ENCODE measurements around the gene IL22RA1.

DNA sequence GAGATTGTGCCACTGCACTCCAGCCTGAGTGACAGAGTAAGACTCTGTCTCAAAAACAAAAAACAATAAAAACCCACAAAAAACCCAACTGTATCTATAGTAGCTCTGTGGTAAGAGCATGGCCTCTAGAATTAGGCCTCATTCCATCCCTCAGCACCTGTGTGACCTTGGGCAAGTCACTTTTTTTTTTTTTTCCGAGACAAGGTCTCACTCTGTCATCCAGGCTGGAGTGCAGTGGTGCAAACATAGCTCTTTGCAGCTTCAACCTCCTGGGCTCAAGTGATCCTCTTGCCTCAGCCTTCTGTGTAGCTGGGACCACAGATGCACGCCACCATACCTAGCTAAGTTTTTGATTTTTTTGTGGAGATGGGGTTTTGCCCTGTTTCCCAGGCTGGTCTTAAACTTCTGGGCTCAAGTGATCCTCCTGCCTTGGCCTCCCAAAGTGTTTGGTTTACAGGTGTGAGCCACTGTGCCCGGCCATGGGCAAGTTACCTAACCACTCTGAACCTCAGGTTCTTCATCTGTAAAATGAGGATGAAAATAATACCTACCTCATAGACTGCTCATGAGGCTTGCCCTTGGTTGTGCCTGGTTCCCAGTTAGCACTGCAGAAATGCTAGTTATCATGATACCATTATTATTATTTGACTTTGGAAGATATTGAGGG, 15.7 kb downstream of the IL22RA1 start:
- TF ChIP-seq POLR2AphosphoS5 (IDR thresholded peaks at IDR 0.05; ENCODE audit: low read depth, low read length): no peak
- no peak for TF ChIP-seq SP2 (IDR thresholded peaks at IDR 0.05; ENCODE audit: low read length)
- TF ChIP-seq YY1 (IDR thresholded peaks at IDR 0.05; ENCODE audit: low read depth, low read length): no peak
- no peak for TF ChIP-seq POLR2A (IDR thresholded peaks at IDR 0.05; ENCODE audit: control extremely low read depth in 1 of 2, low read depth in 2 of 2, low read length in 2 of 2)
- TF ChIP-seq CHD1 (IDR thresholded peaks at IDR 0.05; ENCODE audit: low read depth, low read length): no peak
- TF ChIP-seq, protein P1, sequence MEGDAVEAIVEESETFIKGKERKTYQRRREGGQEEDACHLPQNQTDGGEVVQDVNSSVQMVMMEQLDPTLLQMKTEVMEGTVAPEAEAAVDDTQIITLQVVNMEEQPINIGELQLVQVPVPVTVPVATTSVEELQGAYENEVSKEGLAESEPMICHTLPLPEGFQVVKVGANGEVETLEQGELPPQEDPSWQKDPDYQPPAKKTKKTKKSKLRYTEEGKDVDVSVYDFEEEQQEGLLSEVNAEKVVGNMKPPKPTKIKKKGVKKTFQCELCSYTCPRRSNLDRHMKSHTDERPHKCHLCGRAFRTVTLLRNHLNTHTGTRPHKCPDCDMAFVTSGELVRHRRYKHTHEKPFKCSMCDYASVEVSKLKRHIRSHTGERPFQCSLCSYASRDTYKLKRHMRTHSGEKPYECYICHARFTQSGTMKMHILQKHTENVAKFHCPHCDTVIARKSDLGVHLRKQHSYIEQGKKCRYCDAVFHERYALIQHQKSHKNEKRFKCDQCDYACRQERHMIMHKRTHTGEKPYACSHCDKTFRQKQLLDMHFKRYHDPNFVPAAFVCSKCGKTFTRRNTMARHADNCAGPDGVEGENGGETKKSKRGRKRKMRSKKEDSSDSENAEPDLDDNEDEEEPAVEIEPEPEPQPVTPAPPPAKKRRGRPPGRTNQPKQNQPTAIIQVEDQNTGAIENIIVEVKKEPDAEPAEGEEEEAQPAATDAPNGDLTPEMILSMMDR (IDR thresholded peaks at IDR 0.05; ENCODE audit: control extremely low read depth in 1 of 3, insufficient read depth in 1 of 3, low read depth in 1 of 3, low read length in 3 of 3): no peak
- TF ChIP-seq, protein P2, sequence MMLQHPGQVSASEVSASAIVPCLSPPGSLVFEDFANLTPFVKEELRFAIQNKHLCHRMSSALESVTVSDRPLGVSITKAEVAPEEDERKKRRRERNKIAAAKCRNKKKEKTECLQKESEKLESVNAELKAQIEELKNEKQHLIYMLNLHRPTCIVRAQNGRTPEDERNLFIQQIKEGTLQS (IDR thresholded peaks at IDR 0.05; ENCODE audit: insufficient read depth, low read depth, low read length): no peak
- TF ChIP-seq, protein P3, sequence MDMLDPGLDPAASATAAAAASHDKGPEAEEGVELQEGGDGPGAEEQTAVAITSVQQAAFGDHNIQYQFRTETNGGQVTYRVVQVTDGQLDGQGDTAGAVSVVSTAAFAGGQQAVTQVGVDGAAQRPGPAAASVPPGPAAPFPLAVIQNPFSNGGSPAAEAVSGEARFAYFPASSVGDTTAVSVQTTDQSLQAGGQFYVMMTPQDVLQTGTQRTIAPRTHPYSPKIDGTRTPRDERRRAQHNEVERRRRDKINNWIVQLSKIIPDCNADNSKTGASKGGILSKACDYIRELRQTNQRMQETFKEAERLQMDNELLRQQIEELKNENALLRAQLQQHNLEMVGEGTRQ (IDR thresholded peaks at IDR 0.05; ENCODE audit: low read length): no peak
- no peak for TF ChIP-seq EZH2 (IDR thresholded peaks at IDR 0.05; ENCODE audit: low read depth, low read length, severe bottlenecking)
- TF ChIP-seq HDAC2 (IDR thresholded peaks at IDR 0.05; ENCODE audit: borderline replicate concordance in 1 of 2, low read depth in 2 of 2, low read length in 2 of 2): no peak
